ENCODE data around the gene VEZF1. TPM values are rescaled to one million over a fixed set of nuclear protein-coding genes. Genes with fewer than 3 reads are reported as not detected.

The VEZF1 gene
- total and polyA plus RNA-seq, 2 of the 4 experiments (the other 2 are of a cell fraction) = 21.1 to 42.1 TPM

- Histone ChIP-seq H3K4me2 (ENCODE audit: low read depth, low read length) (peak overlapping the region; percentile 23), H2BK15ac (ENCODE audit: low read depth, low read length) (no peak overlapping the region), H3K56ac (ENCODE audit: extremely low read depth, insufficient read depth, low read length) (no peak overlapping the region), H2BK20ac (ENCODE audit: low read depth, low read length) (no peak overlapping the region), H4K8ac (ENCODE audit: low read depth in 2 of 2, low read length in 2 of 2) (no peak overlapping the region), H2AK5ac (ENCODE audit: low read depth, low read length) (no peak overlapping the region; the same call in 1 of the 2 replicates), H2AFZ (replicated peaks; ENCODE audit: low read length, poor library complexity) (no peak overlapping the region), H4K5ac (ENCODE audit: low read depth, low read length) (peak overlapping the region; percentile 18; the same call in 1 of the 2 replicates), H3K4me3 (ENCODE audit: insufficient read depth, low read depth, low read length) (no peak overlapping the region), H3K9me3 (ENCODE audit: control insufficient read depth, insufficient read depth, low read length) (no peaks in the 10 kb centered on the region), H2AK9ac (replicated peaks; ENCODE audit: low read depth, low read length, poor library complexity) (no peak overlapping the region), H4K91ac (ENCODE audit: insufficient read depth, low read depth, low read length) (no peak overlapping the region), H3K36me3 (ENCODE audit: control insufficient read depth, insufficient read depth, low read length) (peaks cover 26% of the 10 kb centered on the region), H3K4ac (ENCODE audit: low read depth, low read length) (peak overlapping the region; percentile 6; the same call in 1 of the 2 replicates), H2BK5ac (ENCODE audit: low read depth, low read length, poor library complexity, severe bottlenecking) (no peak overlapping the region), H3K14ac (replicated peaks; ENCODE audit: low read depth, low read length) (peak overlapping the region; percentile 44; the same call in 1 of the 2 replicates), H3K18ac (ENCODE audit: low read depth, low read length) (no peak overlapping the region), H4K20me1 (ENCODE audit: insufficient read depth, low read length) (peaks cover 46% of the 10 kb centered on the region), H3K4me1 (ENCODE audit: control insufficient read depth, insufficient read depth, low read length) (peaks cover 22% of the 10 kb centered on the region), H3K23ac (ENCODE audit: low read depth, low read length) (peak overlapping the region; percentile 83), H3K9ac (ENCODE audit: low read depth, low read length) (no peak overlapping the region), H3K27ac (ENCODE audit: insufficient read depth, low read length) (peak overlapping the region; percentile 18; the same call in 1 of the 2 replicates), H3K9me1 (ENCODE audit: insufficient read depth, low read length) (peaks cover 12% of the 10 kb centered on the region), H3K79me1 (ENCODE audit: low read depth in 1 of 2, low read length in 2 of 2) (peaks cover 24 to 61% of the 10 kb centered on the region in 2 experiments), H2BK120ac (ENCODE audit: low read depth, low read length) (no peak overlapping the region), H3K27me3 (ENCODE audit: control insufficient read depth, insufficient read depth, low read length) (no peaks in the 10 kb centered on the region)
- intact Hi-C loops (cut with micrococcal nuclease) (no loop called here), dilution Hi-C loops (cut with HindIII; ENCODE audit: low sequenced_read_pairs, unreplicated experiment) (loop anchor here (25.0 kb wide), 1 partner anchor 120 kb away; the partner anchor contains the start of gene MRPS23), in situ Hi-C loops (cut with MboI; ENCODE audit: low sequenced_read_pairs) (no loop called here)
- 57% methylated on average over 10 of the region's 14 CpGs; no CpG with 5 or more reads in 1 of the 2 experiments for WGBS, 2 experiments (ENCODE audit: extremely low coverage in 2 of 2, insufficient read length in 1 of 2)
- ATAC-seq (ENCODE audit: low read depth) (no peak), DNase-seq (no peak)
- BruUV-seq (replicated peaks) = TSS peak; percentile 42
- ChIA-PET CTCF (interaction anchor here (0.9 to 1.0 kb wide), 3 partner anchors 27 to 35 kb away, joined by 3 to 4 read pairs (median 3); partner anchors contain the start of gene CUEDC1), POLR2A (ENCODE audit: unreplicated experiment) (interaction anchor here (1.1 kb wide), 1 partner anchor 29 kb away, joined by 3 read pairs; no protein-coding TSS in a partner anchor)
- TF ChIP-seq MAZ (IDR thresholded peaks at IDR 0.05; ENCODE audit: borderline replicate concordance, low read depth, low read length) (no peak), BHLHE40 (IDR thresholded peaks at IDR 0.05; ENCODE audit: low read depth, low read length) (no peak), RCOR1 (IDR thresholded peaks at IDR 0.05; ENCODE audit: insufficient replicate concordance, low read length) (no peak), CHD1 (IDR thresholded peaks at IDR 0.05; ENCODE audit: low read depth, low read length) (no peak), USF2 (IDR thresholded peaks at IDR 0.05; ENCODE audit: low read depth, low read length) (no peak), POLR2A (IDR thresholded peaks at IDR 0.05; ENCODE audit: low read depth, low read length) (no peak), CEBPB (IDR thresholded peaks at IDR 0.05; ENCODE audit: low read depth, low read length) (no peak), NFE2L2 (IDR thresholded peaks at IDR 0.05; ENCODE audit: low read depth, low read length) (no peak), RFX5 (IDR thresholded peaks at IDR 0.05; ENCODE audit: low read depth, low read length) (no peak), RAD21 (IDR thresholded peaks at IDR 0.05; ENCODE audit: low read length) (no peak), MXI1 (IDR thresholded peaks at IDR 0.05; ENCODE audit: borderline replicate concordance, low read depth, low read length) (no peak), SMC3 (IDR thresholded peaks at IDR 0.05; ENCODE audit: low read depth, low read length) (no peak)
- TF ChIP-seq, protein P1, sequence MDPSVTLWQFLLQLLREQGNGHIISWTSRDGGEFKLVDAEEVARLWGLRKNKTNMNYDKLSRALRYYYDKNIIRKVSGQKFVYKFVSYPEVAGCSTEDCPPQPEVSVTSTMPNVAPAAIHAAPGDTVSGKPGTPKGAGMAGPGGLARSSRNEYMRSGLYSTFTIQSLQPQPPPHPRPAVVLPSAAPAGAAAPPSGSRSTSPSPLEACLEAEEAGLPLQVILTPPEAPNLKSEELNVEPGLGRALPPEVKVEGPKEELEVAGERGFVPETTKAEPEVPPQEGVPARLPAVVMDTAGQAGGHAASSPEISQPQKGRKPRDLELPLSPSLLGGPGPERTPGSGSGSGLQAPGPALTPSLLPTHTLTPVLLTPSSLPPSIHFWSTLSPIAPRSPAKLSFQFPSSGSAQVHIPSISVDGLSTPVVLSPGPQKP (IDR thresholded peaks at IDR 0.05; ENCODE audit: borderline replicate concordance, low read depth, low read length) = no peak
- TF ChIP-seq, protein P2, sequence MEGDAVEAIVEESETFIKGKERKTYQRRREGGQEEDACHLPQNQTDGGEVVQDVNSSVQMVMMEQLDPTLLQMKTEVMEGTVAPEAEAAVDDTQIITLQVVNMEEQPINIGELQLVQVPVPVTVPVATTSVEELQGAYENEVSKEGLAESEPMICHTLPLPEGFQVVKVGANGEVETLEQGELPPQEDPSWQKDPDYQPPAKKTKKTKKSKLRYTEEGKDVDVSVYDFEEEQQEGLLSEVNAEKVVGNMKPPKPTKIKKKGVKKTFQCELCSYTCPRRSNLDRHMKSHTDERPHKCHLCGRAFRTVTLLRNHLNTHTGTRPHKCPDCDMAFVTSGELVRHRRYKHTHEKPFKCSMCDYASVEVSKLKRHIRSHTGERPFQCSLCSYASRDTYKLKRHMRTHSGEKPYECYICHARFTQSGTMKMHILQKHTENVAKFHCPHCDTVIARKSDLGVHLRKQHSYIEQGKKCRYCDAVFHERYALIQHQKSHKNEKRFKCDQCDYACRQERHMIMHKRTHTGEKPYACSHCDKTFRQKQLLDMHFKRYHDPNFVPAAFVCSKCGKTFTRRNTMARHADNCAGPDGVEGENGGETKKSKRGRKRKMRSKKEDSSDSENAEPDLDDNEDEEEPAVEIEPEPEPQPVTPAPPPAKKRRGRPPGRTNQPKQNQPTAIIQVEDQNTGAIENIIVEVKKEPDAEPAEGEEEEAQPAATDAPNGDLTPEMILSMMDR (conservative IDR thresholded peaks at IDR 0.05; ENCODE audit: low read depth, low read length) = no peak
Measured at GRCh38 chr17:57982452-57983170, 5.4 kb downstream of the VEZF1 start.
